Memory B cell (primary cell): ENCODE measurements around the gene PTGES3L.
A peak's percentile ranks its signal among the peaks of the same experiment; 100 is the strongest.
"Not testable (repeated sequence)": the region's sequence is repeated elsewhere in the genome, so short reads cannot be mapped to it uniquely, and the experiment has no call there.

Experiments used
- ATAC-seq: fragments of 150-1000 bp; cut with Tn5 transposase; 2 replicates; pipeline ENCODE4 v1.10.0; 2021; ENCODE audit warnings: low read depth, mild to moderate bottlenecking, moderate library complexity
- DNase-seq, 2 donors: peaks; one replicate each; pipeline ENCODE4 v3.0.0; 2022; ENCODE audit warnings: low spot score in 2 of 2
- H3K27ac Mint-ChIP-seq: one replicate; pipeline ENCODE4 v1.8.0; 2022; ENCODE audit warnings: mild to moderate bottlenecking, moderate library complexity, mixed read lengths
- H3K27me3 Mint-ChIP-seq: one replicate; pipeline ENCODE4 v1.8.0; 2022; ENCODE audit warnings: mixed read lengths
- H3K36me3 Mint-ChIP-seq: one replicate; pipeline ENCODE4 v1.8.0; 2022; ENCODE audit warnings: mild to moderate bottlenecking, mixed read lengths
- H3K4me1 Mint-ChIP-seq: one replicate; pipeline ENCODE4 v1.8.0; 2022; ENCODE audit warnings: mixed read lengths
- H3K4me3 Mint-ChIP-seq: one replicate; pipeline ENCODE4 v1.8.0; 2022; ENCODE audit warnings: mild to moderate bottlenecking, moderate library complexity, mixed read lengths
- H3K9me3 Mint-ChIP-seq: one replicate; pipeline ENCODE4 v1.8.0; 2022; ENCODE audit warnings: mixed read lengths

Gene PTGES3L

DNA sequence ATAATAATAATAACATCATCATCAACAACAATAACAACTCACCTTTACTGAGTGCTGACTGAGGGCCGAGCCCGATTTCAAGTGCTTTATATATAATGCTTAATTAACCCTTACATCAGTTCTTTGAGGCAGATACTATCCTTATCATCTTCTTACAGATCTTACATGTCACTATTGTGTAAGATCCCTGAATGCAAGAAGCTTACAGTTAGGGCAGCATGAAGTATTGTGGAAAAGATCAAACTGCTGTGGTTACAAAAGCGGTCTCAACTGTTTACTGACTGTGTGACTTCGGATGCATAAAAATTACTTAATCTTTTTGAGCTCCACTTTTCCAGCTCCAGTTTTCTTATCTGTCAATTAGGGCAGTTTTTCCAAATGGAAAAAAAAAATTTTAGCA lies 39.1 kb upstream of the PTGES3L start:
- Mint-ChIP-seq H3K9me3 (no peaks in the 10 kb centered on the region), H3K27ac (no peak overlapping the region), H3K4me1 (peaks cover 17% of the 10 kb centered on the region), H3K36me3 (peaks cover 8% of the 10 kb centered on the region), H3K27me3 (no peaks in the 10 kb centered on the region), H3K4me3 (no peak overlapping the region)
- no peak for DNase-seq
- no peak for ATAC-seq

- Mint-ChIP-seq H3K36me3 (peaks cover 11% of the 10 kb centered on the region), H3K27me3 (no peaks in the 10 kb centered on the region), H3K4me1 (peaks cover 17% of the 10 kb centered on the region), H3K27ac (peak overlapping the region; percentile 0), H3K9me3 (no peaks in the 10 kb centered on the region), H3K4me3 (no peak overlapping the region)
- DNase-seq = no peak
- ATAC-seq = peak; percentile 11
These were observed 38.4 kb upstream of the PTGES3L start for GRCh38 chr17:43018008-43018853.

DNA sequence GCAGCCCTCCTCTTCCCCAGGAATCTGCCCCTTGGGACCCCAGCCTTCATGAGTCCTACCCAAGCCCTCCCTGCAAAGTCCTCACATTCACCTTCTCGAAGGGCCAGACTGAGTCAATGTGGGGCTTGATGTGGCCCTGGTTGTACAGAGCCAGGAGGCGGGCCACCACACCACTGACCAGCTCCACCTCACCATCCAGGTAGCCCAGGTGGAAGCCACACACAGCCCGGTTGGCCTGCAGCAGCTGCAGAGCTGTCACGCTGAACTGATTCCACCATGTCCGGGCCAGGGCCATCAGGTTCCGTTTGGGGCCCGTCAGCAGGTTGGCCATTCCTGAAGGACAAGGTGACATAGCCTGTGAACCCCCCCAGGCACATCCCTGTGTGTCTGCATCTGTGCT lies 36.3 kb upstream of the PTGES3L start:
- DNase-seq (no peak), ATAC-seq (no peak)
- peaks cover 16% of the 10 kb centered on the region for H3K36me3 Mint-ChIP-seq
- H3K27ac Mint-ChIP-seq = no peak overlapping the region
- H3K4me3 Mint-ChIP-seq = no peak overlapping the region
- H3K9me3 Mint-ChIP-seq = no peaks in the 10 kb centered on the region
- H3K4me1 Mint-ChIP-seq = peaks cover 17% of the 10 kb centered on the region
- no peaks in the 10 kb centered on the region for H3K27me3 Mint-ChIP-seq

DNA sequence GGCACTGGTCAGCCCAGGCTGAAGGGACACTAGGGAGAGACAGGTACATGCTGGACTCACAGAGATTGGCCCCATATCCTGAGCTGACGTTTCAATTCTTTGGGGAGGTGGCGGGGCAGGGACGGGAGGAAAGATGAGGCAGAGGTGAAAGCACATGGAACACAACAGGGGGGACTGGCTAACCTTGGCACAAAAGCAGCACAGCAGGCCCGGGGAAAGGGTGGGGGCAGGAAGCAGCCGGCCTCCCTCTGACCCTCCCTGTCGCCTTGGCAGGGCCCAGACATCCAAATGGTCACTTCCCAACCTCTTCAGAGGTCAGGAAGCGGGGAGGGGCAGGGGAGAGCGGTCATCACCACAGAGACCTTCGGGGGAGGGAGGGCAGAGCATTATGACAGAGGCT lies 35.7 kb upstream of the PTGES3L start:
- Mint-ChIP-seq H3K9me3 (no peaks in the 10 kb centered on the region), H3K27me3 (no peaks in the 10 kb centered on the region), H3K27ac (peak overlapping the region; percentile 28), H3K4me3 (no peak overlapping the region), H3K36me3 (peaks cover 16% of the 10 kb centered on the region), H3K4me1 (peaks cover 13% of the 10 kb centered on the region)
- DNase-seq (no peak), ATAC-seq (no peak)

GRCh38 chr17:43014649-43015542 lies 35.0 kb upstream of the PTGES3L start:
- H3K36me3 Mint-ChIP-seq = peaks cover 16% of the 10 kb centered on the region
- peaks cover 14% of the 10 kb centered on the region for H3K4me1 Mint-ChIP-seq
- no peaks in the 10 kb centered on the region for H3K9me3 Mint-ChIP-seq
- no peak overlapping the region for H3K4me3 Mint-ChIP-seq
- no peaks in the 10 kb centered on the region for H3K27me3 Mint-ChIP-seq
- DNase-seq = no peak
- H3K27ac Mint-ChIP-seq = peak overlapping the region; percentile 28
- ATAC-seq = no peak

GRCh38 chr17:43014020-43014648 lies 34.3 kb upstream of the PTGES3L start:
- Mint-ChIP-seq H3K9me3 (no peaks in the 10 kb centered on the region), H3K4me3 (no peak overlapping the region), H3K4me1 (peaks cover 7% of the 10 kb centered on the region), H3K27ac (peak overlapping the region; percentile 28), H3K27me3 (no peaks in the 10 kb centered on the region), H3K36me3 (peaks cover 16% of the 10 kb centered on the region)
- ATAC-seq (no peak), DNase-seq (no peak)

GRCh38 chr17:43013296-43013695 lies 33.4 kb upstream of the PTGES3L start:
- peaks cover 7% of the 10 kb centered on the region for H3K4me1 Mint-ChIP-seq
- DNase-seq (no peak), ATAC-seq (no peak)
- peaks cover 16% of the 10 kb centered on the region for H3K36me3 Mint-ChIP-seq
- no peaks in the 10 kb centered on the region for H3K27me3 Mint-ChIP-seq
- peak overlapping the region; percentile 9 for H3K27ac Mint-ChIP-seq
- H3K4me3 Mint-ChIP-seq = no peak overlapping the region
- no peaks in the 10 kb centered on the region for H3K9me3 Mint-ChIP-seq

DNA sequence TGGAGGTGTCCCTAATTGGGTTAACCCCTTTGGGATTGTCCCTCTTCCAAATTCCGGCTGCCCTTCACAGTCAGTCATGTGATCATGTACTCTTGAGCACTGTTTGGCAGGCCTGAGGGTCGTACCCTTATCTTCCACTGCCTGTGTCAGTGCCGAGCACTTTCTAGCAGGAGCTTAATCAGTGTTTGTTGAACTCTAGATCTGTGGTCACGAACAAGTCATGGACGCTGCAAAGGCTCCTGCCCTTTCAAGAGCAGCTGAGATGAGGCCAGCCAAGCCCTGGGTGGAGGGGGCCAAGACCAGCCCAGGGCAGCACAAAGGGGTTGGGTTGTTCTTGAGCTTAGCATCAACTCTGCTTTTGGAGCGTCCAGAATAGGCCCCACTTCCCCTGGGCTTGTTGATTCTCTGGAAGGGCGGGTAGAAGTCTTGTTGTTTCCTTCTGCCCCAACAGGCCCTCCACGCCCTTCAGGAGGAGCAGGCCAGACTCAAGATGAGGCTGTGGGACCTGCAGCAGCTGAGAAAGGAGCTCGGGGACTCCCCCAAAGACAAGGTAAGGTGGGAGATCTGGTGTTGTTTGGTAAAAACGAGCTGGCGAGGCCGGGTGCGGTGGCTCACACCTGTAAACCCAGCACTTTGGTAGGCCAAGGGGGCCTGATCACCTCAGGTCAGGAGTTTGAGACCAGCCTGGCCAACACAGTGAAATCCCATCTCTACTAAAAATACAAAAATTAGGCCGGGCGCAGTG lies 32.0 kb upstream of the PTGES3L start:
- Mint-ChIP-seq H3K4me3 (no peak overlapping the region), H3K27me3 (no peaks in the 10 kb centered on the region), H3K9me3 (no peaks in the 10 kb centered on the region), H3K36me3 (peaks cover 16% of the 10 kb centered on the region), H3K27ac (peak overlapping the region; percentile 47), H3K4me1 (peaks cover 5% of the 10 kb centered on the region)
- DNase-seq = no peak
- no peak for ATAC-seq

DNA sequence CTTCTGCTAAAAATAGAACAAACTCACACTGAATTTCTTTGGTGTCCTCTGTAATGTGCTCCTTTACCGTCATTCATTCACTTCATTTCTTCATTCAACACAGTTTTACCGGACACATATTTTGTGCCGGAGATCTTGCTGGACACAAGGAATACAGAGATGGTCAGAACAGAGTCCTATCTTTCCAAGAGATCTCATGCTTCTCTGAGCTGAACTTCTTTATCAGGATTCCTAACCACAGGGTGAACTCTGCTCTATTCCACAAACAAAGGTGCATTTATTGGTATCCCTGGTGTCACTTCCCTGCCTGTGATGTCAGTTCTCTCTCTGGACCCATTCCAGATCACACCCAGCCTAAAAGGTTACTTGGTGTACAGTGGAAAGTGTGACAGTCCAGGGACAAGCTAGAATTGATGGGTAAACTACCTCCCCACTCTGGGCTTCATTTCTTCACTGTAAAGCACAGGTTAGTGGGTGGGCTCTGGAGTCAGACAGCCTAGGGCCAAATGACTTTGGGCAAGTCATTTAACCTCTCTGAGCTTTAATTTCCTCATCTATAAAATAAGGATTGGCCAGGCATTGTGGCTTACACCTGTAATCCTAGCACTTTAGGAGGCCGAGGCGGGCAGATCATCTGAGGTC lies 30.9 kb upstream of the PTGES3L start:
- DNase-seq = no peak
- no peaks in the 10 kb centered on the region for H3K27me3 Mint-ChIP-seq
- no peak for ATAC-seq
- H3K36me3 Mint-ChIP-seq = peaks cover 14% of the 10 kb centered on the region
- H3K9me3 Mint-ChIP-seq = no peaks in the 10 kb centered on the region
- H3K4me1 Mint-ChIP-seq = peaks cover 7% of the 10 kb centered on the region
- no peak overlapping the region for H3K4me3 Mint-ChIP-seq
- H3K27ac Mint-ChIP-seq = peak overlapping the region; percentile 31

- ATAC-seq (peak; percentile 100), DNase-seq (peak; percentile 72 to 83)
- Mint-ChIP-seq H3K27ac (peak within 1 kb of the TSS; percentile 92), H3K4me1 (peaks cover 7% of the 10 kb centered on the region), H3K36me3 (peaks cover 6% of the 10 kb centered on the region), H3K27me3 (no peaks in the 10 kb centered on the region), H3K9me3 (no peaks in the 10 kb centered on the region), H3K4me3 (peak within 1 kb of the TSS; percentile 99)
These were observed 27.0 kb upstream of the PTGES3L start, which contains the start of gene IFI35 for GRCh38 chr17:43006639-43007551. TSS of gene IFI35 (plus strand) at chr17:43006784. CDS start at chr17:43006948, 164 bp downstream.

DNA sequence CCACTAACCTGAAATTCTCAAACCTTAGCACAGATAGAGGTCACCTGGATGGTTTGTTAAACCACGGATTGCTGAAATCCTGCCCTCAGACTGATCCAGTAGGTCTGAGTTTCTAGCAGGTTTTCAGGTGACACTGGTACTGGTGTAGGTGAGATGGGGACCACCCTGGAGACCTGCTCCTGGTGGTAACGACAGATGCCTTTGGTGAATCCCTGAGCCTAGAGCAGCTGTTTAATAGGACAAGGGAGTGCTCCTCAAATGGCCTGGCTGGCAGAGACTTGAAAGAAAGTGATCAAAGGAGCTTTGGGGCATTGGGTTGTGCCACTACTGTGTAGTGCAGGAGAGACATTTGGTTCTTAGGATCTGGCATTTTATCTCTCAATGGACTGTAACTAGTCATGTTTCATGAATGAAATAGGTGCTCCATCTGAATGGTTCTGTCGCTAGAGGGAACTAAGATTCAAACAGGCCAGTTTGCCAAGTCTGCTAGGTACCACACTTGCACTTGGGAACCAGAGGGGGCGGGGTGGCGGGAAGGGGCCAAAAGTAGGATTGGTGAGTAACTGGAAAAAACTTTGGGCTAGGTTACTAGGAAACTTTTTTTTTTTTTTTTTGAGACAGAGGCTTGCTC lies 23.8 kb upstream of the PTGES3L start:
- Mint-ChIP-seq H3K27me3 (no peaks in the 10 kb centered on the region), H3K36me3 (peaks cover 14% of the 10 kb centered on the region)

GRCh38 chr17:43000894-43001293 lies 21.0 kb upstream of the PTGES3L start:
- not testable (repeated sequence) for DNase-seq, H3K27me3 Mint-ChIP-seq, ATAC-seq, H3K4me3 Mint-ChIP-seq, H3K9me3 Mint-ChIP-seq
- H3K36me3 Mint-ChIP-seq = peaks cover 14% of the 10 kb centered on the region
- H3K27ac Mint-ChIP-seq = peak overlapping the region; percentile 50
- H3K4me1 Mint-ChIP-seq = peaks cover 16% of the 10 kb centered on the region

More for the DNA sequence above, 23.8 kb upstream of the PTGES3L start:
- no peak for ATAC-seq
- no peak for DNase-seq
- no peaks in the 10 kb centered on the region for H3K9me3 Mint-ChIP-seq
- H3K4me1 Mint-ChIP-seq = peaks cover 13% of the 10 kb centered on the region
- H3K4me3 Mint-ChIP-seq = no peak overlapping the region
- H3K27ac Mint-ChIP-seq = no peak overlapping the region
